ENCODE measurements around the gene ITGB8.

The ITGB8 gene

DNA sequence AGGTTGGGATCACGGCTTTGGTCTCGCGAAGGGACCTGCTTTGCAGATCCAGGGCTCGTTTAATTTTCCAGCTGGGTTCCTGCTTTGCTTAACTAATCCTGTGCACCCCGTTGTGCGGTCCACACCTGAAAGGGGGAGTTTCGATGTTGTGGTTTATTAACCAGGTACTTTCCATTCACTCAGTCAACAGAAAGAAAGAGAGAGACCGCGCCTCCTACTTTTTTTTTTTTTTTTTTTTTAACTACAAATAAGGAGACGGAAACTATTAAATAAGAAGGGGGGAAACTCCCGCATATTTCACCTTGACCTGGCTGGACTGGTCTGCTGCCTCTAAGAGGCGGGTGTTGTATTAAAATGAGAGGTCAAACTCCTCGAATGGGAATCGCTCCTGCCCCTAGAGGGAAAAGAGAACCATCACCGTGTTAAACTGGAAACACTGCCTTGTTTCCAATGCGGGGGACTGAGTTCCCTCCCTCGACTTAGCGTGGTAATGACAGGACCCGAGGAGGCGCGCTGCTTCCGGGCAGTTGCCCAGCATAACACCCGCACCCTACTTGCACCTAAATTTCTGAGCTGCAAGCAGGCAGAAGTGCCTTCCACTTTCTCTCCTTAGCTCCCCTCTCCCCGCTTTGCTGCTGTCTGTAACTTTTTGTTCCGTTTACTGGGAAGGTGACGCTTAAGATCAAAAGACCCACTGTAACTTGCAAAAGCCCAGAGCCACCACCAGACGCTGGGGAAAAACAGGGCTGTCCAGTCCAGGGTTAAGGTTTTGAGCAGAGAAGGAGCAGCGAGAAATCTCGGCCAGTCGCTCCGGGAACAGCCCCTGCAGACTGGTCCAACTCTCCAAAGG lies 1.1 kb upstream of the ITGB8 start:
- Histone ChIP-seq H3K36me3 (ENCODE audit: control insufficient read depth, insufficient read depth, low read length) (no peaks in the 10 kb centered on the region), H3K27ac (ENCODE audit: low read depth, low read length) (peak overlapping the region; percentile 90), H3K9ac (ENCODE audit: low read length) (peak overlapping the region; percentile 85), H3K27me3 (ENCODE audit: control insufficient read depth, insufficient read depth, low read length) (no peaks in the 10 kb centered on the region), H3K4me3 (ENCODE audit: low read length) (peak overlapping the region; percentile 95), H3K4me1 (ENCODE audit: control insufficient read depth, insufficient read depth, low read length) (peaks cover 6% of the 10 kb centered on the region)

DNA sequence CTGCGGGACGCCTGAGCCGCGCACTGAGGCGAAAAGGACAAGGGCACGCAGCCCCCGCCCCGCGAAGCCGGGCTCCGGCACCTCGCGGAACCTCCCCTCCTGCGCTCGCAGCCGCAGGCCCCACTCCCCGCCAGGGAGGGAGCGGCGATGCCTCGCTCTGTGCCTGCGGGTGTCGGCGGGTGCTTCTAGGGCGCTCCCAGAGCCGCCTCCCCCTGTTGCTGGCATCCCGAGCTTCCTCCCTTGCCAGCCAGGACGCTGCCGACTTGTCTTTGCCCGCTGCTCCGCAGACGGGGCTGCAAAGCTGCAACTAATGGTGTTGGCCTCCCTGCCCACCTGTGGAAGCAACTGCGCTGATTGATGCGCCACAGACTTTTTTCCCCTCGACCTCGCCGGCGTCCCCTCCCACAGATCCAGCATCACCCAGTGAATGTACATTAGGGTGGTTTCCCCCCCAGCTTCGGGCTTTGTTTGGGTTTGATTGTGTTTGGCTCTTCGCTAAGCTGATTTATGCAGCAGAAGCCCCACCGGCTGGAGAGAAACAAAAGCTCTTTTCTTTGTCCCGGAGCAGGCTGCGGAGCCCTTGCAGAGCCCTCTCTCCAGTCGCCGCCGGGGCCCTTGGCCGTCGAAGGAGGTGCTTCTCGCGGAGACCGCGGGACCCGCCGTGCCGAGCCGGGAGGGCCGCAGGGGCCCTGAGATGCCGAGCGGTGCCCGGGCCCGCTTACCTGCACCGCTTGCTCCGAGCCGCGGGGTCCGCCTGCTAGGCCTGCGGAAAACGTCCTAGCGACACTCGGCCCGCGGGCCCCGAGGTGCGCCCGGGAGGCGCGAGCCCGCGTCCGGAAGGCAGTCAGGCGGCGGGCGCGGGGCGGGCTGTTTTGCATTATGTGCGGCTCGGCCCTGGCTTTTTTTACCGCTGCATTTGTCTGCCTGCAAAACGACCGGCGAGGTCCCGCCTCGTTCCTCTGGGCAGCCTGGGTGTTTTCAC lies 519 bp downstream of the ITGB8 start:
- H3K4me1 ChIP-seq (ENCODE audit: control insufficient read depth, insufficient read depth, low read length): peaks cover 6% of the 10 kb centered on the region
- H3K27ac ChIP-seq (ENCODE audit: low read depth, low read length): peak overlapping the region; percentile 90
- no peaks in the 10 kb centered on the region for H3K36me3 ChIP-seq (ENCODE audit: control insufficient read depth, insufficient read depth, low read length)
- H3K4me3 ChIP-seq (ENCODE audit: low read length): peak overlapping the region; percentile 95
- no peaks in the 10 kb centered on the region for H3K27me3 ChIP-seq (ENCODE audit: control insufficient read depth, insufficient read depth, low read length)
- H3K9ac ChIP-seq (ENCODE audit: low read length): peak overlapping the region; percentile 66

DNA sequence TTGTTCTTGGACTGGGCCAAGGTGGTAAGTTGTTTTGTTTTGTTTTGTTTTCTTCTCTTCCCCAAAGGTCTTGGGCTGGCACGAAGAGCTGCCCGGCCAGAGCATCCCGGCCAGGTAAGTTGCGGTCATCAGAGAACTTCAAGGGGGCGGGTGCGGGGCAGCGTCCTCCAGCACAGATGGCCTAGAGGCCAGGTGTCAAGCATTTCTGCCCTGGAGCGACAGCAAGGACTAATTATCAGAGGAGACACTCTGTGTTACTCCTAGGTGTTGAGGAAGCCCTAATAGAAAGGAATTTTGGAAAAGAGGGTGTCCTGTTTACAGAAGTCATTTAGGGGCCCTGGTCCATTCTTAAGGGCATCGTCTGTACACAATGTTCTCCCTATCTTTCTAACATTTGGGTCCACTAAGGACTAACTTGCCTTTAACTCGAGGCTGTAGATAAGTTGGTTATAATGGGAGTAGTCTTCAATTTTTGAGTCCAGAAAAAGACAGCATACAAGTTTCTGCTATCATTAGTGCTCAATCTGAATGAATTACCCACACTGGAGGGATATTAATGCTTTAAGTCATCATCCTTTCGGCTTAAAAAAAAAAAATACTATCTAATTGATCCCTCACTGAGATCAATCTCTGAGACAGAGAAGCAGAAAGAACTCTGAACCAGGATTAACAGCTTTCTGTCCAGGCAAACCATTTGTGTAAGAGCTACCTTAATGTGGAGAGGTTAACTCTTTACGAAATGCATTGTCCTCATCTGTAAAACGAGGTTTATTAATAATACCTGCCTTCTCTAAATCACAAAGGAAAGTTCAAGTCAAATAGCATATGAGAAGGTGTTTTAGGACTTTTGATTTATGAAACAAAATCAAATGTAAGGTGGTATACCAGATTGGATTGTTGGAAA lies 1.5 kb downstream of the ITGB8 start:
- H3K27me3 ChIP-seq (ENCODE audit: control insufficient read depth, insufficient read depth, low read length): no peaks in the 10 kb centered on the region
- peaks cover 6% of the 10 kb centered on the region for H3K4me1 ChIP-seq (ENCODE audit: control insufficient read depth, insufficient read depth, low read length)
- peak overlapping the region; percentile 26 for H3K9ac ChIP-seq (ENCODE audit: low read length)
- peak overlapping the region; percentile 90 for H3K27ac ChIP-seq (ENCODE audit: low read depth, low read length)
- H3K4me3 ChIP-seq (ENCODE audit: low read length): peak overlapping the region; percentile 95
- no peaks in the 10 kb centered on the region for H3K36me3 ChIP-seq (ENCODE audit: control insufficient read depth, insufficient read depth, low read length)

DNA sequence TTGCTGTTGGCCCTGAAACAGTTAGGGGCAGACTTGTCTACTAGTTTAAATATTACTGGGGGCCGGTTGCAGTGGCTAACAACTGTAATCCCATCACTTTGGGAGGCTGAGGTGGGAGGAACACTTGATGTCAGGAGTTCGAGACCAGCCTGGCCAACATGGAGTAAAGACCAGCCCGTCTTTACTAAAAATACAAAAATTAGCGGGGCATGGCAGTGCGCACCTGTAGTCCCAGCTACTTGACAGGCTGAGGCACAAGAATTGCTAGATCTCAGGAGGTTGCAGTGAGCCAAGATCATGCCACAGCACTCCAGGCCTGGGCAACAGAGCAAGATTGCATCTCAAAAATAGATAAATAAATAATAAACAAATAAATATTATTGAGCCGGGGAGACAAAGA lies 7.6 kb downstream of the ITGB8 start:
- Histone ChIP-seq H3K36me3 (ENCODE audit: control insufficient read depth, insufficient read depth, low read length) (no peaks in the 10 kb centered on the region), H3K27ac (ENCODE audit: low read depth, low read length) (no peak overlapping the region), H3K27me3 (ENCODE audit: control insufficient read depth, insufficient read depth, low read length) (no peaks in the 10 kb centered on the region), H3K9ac (ENCODE audit: low read length) (no peak overlapping the region), H3K4me1 (ENCODE audit: control insufficient read depth, insufficient read depth, low read length) (no peaks in the 10 kb centered on the region), H3K4me3 (ENCODE audit: low read length) (no peak overlapping the region)

DNA sequence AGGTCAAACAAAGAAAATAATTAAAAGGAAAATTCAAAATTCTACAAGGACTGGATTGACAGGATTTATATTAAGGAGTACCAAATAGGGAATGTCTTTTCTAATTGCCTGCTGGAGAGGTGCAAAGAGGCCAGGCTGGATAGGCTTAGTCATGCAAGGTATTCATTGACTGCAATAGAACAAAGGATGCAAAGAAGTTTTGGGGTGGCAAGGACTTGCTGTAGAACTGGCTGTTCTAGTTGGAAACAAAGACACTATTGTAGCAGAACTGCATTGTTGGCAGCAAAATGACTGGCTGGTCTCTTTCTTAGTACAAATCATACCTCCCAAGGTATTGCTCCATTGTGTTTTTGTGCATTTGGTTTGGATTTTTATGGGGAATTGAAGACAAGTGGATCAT lies 10.1 kb downstream of the ITGB8 start:
- Histone ChIP-seq H3K27me3 (ENCODE audit: control insufficient read depth, insufficient read depth, low read length) (no peaks in the 10 kb centered on the region), H3K36me3 (ENCODE audit: control insufficient read depth, insufficient read depth, low read length) (no peaks in the 10 kb centered on the region), H3K9ac (ENCODE audit: low read length) (no peak overlapping the region), H3K4me1 (ENCODE audit: control insufficient read depth, insufficient read depth, low read length) (no peaks in the 10 kb centered on the region), H3K27ac (ENCODE audit: low read depth, low read length) (no peak overlapping the region), H3K4me3 (ENCODE audit: low read length) (no peak overlapping the region)

DNA sequence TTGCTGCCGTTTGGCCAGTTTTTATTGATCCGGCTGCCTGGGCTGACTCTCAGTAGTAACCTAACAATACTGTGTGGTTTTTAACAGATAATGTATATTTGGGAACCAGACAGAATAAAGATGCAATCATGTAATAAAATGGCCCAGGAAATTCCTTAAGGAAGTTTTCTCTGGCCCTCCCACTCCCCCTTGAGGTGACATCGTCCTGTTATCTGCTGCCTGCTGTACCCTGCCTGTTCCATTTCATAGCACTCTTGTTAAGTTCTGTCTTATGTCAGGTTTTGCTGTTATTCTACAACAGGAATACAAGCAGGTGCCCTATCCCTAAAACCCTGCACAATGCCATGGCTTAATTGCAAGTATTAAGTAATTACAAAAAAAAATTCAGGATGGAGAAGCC lies 12.5 kb downstream of the ITGB8 start:
- H3K27ac ChIP-seq (ENCODE audit: low read depth, low read length): no peak overlapping the region
- H3K36me3 ChIP-seq (ENCODE audit: control insufficient read depth, insufficient read depth, low read length): no peaks in the 10 kb centered on the region
- no peak overlapping the region for H3K9ac ChIP-seq (ENCODE audit: low read length)
- H3K4me3 ChIP-seq (ENCODE audit: low read length): no peak overlapping the region
- H3K27me3 ChIP-seq (ENCODE audit: control insufficient read depth, insufficient read depth, low read length): no peaks in the 10 kb centered on the region
- no peaks in the 10 kb centered on the region for H3K4me1 ChIP-seq (ENCODE audit: control insufficient read depth, insufficient read depth, low read length)

DNA sequence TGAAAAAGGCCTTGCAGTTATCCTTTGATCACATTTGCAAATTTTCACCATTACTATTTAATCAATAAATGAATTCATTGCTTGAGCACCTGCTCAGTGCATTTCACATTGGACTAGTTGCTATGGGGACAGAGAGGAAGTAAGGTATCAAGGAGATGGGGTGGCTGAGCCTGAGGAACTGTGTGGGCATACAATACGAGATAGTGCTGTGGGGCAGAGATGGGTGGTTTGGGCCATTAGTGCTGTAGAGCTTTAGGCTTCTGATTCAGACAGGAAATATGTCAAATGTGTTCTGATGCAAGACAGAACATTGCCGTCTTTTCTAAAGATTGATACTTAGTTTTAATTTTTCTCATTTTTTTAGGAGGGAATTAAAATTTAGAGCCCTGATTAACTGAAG lies 13.2 kb downstream of the ITGB8 start:
- H3K9ac ChIP-seq (ENCODE audit: low read length): no peak overlapping the region
- H3K4me3 ChIP-seq (ENCODE audit: low read length): no peak overlapping the region
- H3K27ac ChIP-seq (ENCODE audit: low read depth, low read length): no peak overlapping the region
- H3K4me1 ChIP-seq (ENCODE audit: control insufficient read depth, insufficient read depth, low read length): no peaks in the 10 kb centered on the region
- no peaks in the 10 kb centered on the region for H3K27me3 ChIP-seq (ENCODE audit: control insufficient read depth, insufficient read depth, low read length)
- no peaks in the 10 kb centered on the region for H3K36me3 ChIP-seq (ENCODE audit: control insufficient read depth, insufficient read depth, low read length)

DNA sequence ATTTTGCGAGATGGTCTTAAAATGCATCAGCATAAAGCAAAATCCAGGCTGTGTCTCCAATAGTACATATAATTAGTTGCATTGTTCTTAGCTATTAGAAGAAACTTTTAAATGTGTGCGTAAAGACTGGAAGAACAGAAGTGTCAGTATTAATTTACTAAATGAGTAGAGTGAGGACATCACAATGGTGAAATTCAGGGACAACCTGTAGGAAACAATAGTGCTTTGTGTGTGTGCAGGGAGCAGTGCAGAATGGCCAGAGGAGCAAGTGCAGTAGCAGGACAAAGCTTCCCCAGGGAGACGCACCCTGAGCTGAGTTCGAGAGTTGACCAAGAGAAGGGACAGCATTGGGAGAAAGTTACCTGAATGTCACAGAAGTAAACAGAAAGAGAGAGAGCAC lies 13.7 kb downstream of the ITGB8 start:
- Histone ChIP-seq H3K27ac (ENCODE audit: low read depth, low read length) (no peak overlapping the region), H3K36me3 (ENCODE audit: control insufficient read depth, insufficient read depth, low read length) (no peaks in the 10 kb centered on the region), H3K9ac (ENCODE audit: low read length) (no peak overlapping the region), H3K4me3 (ENCODE audit: low read length) (no peak overlapping the region), H3K4me1 (ENCODE audit: control insufficient read depth, insufficient read depth, low read length) (no peaks in the 10 kb centered on the region), H3K27me3 (ENCODE audit: control insufficient read depth, insufficient read depth, low read length) (no peaks in the 10 kb centered on the region)

DNA sequence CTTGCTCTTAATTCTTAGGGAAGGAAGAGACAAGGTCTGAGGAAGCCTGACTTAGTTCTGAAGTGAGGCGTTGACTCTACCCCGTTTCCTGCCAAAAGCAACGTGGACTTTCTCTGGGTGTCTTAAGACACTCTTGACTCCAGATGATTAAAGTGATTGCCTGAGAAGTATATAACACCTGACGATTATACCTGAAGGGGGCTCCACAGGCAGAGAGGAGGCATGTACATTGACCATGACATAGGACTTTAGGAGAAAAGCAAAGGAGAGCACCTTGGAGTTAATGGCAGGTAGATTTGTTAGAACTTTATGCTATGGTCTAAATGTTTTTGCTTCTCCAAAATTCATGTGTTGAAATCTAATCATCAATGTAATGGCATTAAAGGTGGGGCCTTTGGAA lies 15.9 kb downstream of the ITGB8 start:
- no peaks in the 10 kb centered on the region for H3K36me3 ChIP-seq (ENCODE audit: control insufficient read depth, insufficient read depth, low read length)
- no peak overlapping the region for H3K27ac ChIP-seq (ENCODE audit: low read depth, low read length)
- H3K9ac ChIP-seq (ENCODE audit: low read length): no peak overlapping the region
- H3K27me3 ChIP-seq (ENCODE audit: control insufficient read depth, insufficient read depth, low read length): no peaks in the 10 kb centered on the region
- no peak overlapping the region for H3K4me3 ChIP-seq (ENCODE audit: low read length)
- H3K4me1 ChIP-seq (ENCODE audit: control insufficient read depth, insufficient read depth, low read length): peaks cover 7% of the 10 kb centered on the region

DNA sequence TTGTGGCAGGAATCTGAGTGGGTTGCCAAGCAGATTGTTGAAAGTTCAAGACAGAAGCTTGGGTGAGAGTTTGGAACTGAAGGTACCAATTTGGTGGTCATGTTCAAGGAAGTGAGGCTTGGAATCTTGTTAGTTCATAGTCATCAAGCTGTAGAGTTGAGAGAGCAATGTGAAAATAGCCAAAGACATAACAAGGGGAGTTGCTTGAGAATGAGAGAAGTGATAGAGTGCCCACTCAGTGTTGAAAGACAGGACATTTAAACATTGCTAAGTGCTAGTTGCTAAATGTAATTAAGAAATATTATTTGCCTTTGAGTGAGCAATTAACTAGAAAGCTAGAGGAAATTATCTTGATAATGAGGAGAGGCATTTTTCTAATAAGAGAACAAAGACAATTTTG lies 17.0 kb downstream of the ITGB8 start:
- no peaks in the 10 kb centered on the region for H3K36me3 ChIP-seq (ENCODE audit: control insufficient read depth, insufficient read depth, low read length)
- H3K4me3 ChIP-seq (ENCODE audit: low read length): no peak overlapping the region
- H3K27me3 ChIP-seq (ENCODE audit: control insufficient read depth, insufficient read depth, low read length): no peaks in the 10 kb centered on the region
- peaks cover 10% of the 10 kb centered on the region for H3K4me1 ChIP-seq (ENCODE audit: control insufficient read depth, insufficient read depth, low read length)
- no peak overlapping the region for H3K9ac ChIP-seq (ENCODE audit: low read length)
- no peak overlapping the region for H3K27ac ChIP-seq (ENCODE audit: low read depth, low read length)

DNA sequence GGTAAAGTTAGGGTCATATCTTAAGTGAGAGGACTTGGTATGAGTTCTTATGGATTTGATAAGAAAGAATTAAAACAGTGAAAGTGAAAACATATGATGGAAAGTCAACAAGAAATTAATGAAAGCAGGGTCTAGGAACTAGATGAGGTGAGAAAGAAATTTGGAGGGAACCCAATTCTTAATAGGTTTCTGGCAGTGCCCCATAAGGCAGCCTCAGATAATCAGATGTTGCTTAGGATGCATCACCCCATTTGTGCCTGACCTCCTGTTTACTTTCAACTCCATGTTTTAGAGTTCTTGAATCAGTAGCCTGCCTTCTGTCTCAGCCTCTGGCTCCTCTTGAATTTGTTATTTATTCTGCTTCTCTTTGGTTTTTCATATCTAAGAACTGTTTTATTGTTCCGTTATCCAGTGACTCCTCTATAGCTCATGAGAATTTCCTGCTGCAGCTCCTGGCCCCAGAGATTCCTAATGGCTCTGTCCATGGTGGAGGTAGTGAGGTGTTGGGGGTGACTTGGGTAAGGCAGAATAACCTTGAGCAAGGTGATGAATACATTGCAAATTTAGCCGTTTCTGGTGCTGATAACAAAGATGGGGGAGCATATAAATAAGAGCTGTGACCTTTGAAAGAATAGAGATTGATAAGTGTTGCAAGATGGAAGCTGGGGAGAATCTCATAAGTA lies 17.6 kb downstream of the ITGB8 start:
- Histone ChIP-seq H3K36me3 (ENCODE audit: control insufficient read depth, insufficient read depth, low read length) (no peaks in the 10 kb centered on the region), H3K4me1 (ENCODE audit: control insufficient read depth, insufficient read depth, low read length) (peaks cover 10% of the 10 kb centered on the region), H3K4me3 (ENCODE audit: low read length) (no peak overlapping the region), H3K27me3 (ENCODE audit: control insufficient read depth, insufficient read depth, low read length) (no peaks in the 10 kb centered on the region), H3K9ac (ENCODE audit: low read length) (no peak overlapping the region), H3K27ac (ENCODE audit: low read depth, low read length) (no peak overlapping the region)

Data from rectal smooth muscle tissue (tissue), 1 donor.